Activated CD8-positive, alpha-beta memory T cell treated with anti-CD3 and anti-CD28 coated beads, Interleukin-2, amount 50 U/mL, for 24 hours (primary cell): ENCODE results near the gene ELL.

Source experiments
- DNase-seq: peaks from one replicate; pipeline ENCODE4 v3.0.0-alpha.2; 2020; ENCODE audit errors: extremely low read depth

Gene ELL

DNA sequence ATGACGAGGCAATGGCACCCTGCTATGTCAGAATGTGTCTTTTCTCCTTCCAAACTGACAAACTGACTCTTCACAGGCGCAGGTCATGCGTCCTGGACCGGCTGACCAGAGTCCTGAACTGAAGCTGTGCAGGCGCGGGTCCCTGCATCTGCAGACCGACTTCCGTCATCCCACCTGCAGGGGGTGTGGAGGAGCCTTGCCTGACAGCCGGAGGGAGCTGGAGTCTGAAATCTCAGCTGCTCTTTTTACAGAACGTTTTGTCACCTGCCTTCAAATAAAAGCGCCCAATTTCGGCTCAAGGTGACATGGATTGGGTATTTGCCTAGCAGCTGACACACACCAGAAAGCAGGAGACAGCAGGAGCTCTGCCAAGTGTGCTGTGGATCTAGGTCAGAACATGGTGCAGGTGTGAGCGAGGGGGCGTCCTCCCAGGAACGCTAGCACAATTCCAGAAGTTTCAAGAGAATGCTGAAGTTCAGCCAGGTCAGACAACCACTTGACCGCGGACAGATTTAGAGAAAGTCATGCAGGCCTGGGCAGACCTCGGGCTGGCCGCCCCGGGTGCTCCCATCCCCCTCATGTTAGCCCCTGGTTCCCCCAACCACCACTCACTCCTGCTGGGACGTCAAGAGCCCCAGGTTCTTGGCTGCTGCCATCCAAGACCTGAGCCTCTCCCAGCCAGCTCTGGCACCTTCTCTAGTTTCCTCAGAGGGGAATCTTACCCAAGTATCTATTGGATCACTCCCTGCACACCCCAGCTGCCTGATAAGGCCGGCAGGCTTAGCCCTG is 32.8 kb downstream of the ELL start:
- no peak for DNase-seq

DNA sequence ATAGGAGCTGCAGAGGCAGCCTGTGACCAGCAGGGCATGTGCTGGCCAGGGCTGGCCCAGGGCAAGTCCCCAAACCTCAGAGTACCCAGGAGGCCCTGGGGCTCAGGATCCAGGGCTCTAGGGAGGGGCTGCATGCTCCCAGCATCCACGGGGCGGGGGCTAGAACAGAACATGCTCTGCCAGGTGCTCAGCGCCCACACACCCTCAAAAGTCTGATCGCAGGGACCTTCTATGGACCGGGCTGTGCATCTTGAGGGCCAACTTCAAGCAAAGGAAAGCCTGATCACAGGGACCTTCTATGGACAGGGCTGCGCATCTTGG is 33.5 kb downstream of the ELL start:
- no peak for DNase-seq

DNA sequence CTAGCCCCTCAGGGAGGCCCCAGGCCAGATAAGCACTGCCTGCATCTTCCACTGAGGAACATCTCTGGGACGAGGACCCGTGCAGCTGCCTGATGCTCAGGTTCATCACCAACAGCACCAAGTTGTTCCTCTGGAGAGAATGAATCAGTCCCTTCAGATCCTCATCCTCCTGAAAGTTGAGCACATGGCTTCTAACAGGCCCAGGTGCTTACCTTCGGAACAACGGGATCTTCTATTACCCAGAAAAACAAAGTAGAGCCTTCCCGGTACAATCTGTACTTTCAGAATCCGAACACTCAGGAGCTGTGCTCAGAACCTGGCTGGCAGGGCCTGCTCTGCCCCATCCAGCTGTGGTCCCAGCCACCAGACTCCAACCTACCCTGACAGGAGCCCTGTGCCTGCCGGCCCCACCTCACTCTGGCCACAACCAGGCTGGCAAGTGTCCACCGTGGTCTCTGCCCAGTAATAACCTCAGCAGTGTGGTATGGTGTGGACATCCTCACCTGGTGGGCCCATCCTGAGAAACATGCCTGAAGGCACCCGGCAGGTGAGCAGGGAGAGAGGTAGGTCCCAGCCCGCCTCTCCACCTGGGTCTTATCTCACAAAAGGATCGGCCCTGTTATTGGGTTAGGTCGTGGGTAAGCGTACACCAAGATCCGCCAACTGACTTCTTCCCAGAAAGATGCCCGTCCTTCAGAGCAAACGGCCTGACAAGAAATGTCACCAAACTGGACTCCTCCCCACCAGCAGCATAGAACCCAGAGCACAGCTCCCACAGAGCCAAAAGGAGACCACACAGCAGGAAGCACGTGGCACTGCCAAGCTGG is 34.1 kb downstream of the ELL start:
- DNase-seq, result no peak

DNA sequence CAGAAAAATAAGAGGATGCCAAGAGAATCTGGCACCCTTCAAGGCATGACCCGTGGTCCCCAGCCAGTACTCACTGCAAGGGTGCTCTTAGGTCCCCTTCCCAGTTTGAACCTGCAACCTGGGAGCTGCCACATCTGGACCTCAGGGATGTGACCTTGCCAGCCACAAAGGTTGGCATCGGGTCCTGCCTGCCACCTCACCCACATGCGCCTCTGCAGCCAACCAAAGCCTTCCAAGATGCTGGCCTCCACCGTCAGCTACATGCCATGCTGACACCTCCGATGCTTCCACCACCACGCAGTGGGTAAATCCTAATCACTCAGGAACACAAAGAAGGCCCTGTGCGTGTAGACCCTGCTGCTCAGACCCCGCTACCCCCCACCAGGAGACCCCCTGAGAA is 35.1 kb downstream of the ELL start:
- no peak for DNase-seq

DNA sequence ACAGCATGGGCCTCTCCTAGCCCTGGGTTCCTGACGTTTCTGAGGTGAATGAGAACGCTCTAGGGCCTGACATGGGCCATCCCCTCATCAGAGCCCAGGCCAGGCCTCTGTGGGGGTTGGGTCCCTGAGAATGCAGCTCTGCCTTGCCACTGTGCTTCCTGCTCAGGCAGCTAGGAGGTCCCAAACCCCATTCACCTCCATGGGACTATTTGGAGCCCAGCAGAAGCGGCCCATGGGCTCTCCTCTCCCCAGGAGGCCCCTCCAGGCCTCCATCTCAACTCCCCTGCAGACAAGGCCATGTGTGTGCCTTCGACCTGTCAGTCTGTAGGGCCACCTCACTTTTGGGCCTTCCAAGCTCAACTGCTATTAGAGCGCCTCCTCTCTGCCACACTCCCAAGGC is 36.9 kb downstream of the ELL start:
- no peak for DNase-seq

DNA sequence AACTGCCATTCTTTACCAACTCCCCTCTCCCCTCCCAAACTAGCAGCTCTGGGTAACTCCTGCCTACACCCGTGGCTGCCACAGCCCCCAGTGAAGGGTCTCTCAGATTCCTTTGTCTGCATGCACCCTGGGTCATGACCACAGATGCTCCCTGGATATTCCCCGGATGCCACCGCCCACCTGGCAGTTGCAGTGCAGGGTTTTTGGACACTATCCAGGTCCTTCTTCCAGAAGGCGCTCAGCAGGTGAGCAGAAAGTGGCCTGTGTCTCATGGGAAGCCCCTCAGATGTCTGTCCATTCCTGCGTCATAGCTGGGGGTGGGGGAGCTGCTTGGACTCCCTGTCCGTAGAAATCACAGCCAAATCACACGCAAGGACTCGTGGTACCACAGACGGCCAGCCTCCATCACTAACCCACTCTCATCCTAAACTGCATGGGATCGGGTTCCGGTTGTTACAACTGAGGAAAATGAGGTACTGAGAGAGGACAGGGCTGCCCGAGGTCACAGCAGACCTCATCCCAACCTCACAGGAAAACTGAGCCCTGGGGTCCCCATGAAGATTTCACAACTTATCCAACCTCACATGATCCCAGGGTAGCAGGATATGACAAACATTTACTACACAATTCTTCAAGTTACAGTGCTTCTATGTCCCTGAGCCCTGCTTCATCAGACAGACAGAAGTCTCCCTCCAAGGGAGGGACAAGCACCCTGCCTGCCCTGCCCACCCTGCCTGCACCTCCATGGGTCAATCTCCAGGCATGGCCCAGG is 38.6 kb downstream of the ELL start:
- no peak for DNase-seq

DNA sequence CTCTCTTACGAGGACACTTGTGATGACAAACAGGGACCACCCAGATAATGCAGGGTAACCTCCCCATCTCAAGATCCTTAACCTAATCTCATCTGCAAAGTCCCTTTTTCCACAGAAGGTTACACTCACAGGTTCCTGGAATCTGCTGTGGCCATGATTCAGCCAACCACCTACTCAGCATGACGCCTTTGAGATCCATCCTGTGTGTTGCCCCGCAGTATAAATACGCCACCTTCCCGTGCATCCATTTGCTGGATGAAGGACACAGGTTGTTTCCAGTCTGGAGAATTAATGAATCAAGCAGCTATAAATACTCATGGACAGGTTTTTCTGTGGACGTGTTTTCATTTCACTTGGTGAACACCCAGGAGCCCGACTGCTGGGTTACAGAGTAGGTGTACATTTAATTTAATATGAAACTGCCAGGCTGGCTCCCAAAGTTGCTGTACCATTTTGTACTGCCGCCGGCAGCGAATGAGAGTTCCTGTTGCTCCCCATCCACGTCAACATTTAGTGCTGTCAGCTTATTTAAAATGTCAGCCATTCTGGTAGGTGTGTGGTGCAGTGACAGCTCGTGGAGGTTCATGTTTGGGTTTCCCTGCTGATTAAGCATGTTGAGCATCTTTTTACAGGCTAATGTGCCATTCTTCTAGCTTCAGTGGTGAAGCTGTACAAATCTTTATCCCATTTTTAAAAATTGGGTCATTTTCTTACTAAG is 40.2 kb downstream of the ELL start:
- no peak for DNase-seq

DNA sequence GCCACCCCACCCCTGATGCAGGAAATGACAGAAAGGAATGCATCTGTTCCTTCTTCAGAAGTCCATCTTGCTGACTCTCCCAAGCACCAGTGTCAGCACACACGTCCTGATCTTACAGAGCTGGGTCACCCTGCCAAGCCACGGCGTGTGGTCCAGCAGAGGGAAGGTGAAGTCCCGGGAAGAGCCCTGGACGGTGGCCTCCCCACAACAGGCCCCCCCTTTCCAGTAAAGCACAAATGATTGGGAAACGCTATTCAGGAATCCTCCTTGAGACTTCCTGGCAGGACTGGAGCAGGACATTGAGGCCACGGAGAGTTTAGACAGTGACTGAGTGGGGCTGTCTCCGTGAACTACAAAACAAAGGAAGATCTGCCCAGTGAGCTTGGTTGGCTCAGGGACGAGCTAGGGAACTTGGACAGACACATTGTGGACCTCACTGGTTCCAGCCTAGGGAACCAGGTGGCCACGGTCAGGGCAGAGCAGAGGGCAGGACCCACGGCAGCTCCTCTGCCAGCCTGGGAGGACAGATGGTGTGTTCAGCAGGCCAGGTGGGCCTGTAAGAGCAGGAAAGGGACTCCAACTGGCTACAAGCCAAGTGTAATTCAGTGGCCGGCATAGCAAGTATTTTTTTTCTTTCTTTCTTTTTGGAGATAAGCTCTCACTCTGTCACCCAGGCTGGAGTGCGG is 41.7 kb downstream of the ELL start:
- DNase-seq, result no peak

DNA sequence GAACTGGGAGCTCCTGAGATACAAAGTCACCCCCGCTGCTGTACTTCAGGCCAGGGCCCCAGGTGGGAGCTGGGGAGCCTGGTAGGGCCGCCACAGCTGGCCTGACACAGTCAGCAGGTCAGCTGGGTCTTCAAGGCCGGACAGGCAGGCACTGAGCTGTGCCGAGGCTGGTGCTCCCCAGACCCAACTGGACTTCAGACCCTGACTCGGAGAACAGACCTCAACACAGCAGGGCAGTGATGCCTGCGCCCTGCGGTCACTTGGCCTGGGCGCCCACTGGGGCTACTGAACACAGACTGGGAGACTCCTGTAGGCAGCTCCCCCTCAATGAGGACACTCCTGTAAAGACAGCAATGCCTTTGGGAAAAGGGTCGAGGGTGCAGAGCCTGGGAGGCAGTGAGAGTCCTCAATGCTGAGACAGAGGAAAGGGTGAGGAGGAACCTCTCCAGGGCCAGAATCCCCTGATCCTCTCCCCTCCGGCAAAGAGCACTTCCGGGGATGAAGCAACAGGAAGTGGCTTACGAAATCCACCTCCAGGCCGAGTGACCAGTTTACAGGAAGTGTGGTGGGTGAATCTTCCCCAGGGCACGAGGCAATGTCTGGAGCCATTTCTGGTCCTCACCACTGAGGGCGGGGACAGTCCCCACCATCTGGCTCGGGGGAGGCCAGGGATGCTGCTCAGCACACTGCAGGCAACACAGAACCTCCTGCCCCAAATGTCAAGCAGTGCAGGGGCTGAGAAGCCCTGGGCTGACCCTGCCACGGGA is 43.1 kb downstream of the ELL start:
- peak; percentile 44 for DNase-seq

DNA sequence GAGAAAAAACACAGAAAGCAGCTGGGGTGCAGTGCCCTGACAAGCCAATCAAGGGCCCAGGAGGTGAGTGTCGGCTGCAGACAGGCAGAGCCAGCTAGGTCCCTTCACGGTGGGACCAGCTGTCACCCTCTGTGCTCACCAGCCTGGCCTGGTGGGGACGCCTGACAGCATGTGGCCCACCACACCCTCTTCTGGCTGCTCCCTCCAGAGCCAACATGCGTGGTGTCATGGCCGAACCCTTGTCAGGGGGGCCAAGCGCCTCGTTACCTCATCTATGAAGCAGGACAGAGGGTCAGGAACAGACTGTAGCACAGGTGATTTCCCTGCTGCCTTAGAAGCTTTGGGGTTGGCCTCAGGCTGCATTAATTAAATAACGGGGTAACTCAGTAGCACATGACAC is 43.9 kb downstream of the ELL start:
- DNase-seq, result no peak

DNA sequence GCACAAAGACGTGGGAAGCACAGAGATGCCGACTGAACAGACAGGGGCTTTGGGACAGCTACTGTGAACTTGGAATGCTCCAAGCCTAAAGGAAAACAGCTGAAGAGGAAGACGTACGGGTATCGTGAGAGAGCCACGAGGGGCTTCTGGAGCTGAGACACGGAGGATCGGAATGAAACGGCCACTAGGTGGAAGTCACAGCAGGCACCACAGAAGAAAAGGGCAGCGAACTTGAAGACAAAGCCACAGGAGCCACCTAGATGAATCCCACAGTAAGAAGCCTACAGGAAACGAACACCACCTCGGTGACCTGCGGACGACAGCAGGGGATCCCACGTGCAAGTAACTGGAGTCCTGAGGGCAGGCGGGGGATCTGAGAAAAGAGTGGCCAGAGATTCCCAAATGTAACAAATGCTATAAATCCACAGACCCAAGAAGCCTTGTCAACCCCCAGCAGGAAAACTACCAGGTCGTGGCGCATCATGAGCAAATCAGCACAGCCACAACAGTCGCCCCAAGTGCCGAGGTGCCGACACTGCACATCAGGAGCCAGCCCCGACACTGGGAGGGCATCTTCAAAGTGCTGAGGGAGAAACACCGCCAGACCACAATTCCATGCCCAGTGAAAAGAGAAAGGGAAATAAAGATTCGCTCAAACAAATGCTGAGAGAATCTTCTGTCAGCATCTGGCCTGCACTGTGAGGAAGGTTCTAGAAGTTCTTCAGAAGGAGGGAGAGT is 44.7 kb downstream of the ELL start:
- DNase-seq, result no peak

DNA sequence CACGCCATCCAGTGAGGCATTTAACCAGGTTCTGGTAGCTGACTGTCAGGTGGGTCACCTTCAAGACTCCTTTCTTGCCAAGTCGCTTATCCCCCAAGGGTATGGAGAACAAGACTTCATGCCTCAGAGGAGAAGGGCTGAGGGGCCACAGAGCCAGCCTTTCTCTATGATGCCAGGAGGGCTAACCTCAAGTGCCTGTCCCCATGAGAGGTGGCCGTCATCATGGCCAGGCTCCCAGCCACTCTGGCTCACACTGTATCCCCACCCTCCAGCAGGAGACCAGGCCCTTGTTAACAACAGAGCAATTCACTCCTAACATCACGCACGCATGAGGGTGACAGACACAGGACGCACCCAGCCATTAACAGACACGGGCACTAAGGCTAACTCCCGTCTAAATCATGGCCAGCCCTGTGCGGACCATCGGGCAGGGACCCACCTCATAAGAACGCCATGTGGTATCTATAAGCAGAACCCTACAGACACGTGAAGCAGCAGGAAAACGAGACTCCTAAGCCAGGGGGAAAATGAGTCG is 45.3 kb downstream of the ELL start:
- no peak for DNase-seq

DNA sequence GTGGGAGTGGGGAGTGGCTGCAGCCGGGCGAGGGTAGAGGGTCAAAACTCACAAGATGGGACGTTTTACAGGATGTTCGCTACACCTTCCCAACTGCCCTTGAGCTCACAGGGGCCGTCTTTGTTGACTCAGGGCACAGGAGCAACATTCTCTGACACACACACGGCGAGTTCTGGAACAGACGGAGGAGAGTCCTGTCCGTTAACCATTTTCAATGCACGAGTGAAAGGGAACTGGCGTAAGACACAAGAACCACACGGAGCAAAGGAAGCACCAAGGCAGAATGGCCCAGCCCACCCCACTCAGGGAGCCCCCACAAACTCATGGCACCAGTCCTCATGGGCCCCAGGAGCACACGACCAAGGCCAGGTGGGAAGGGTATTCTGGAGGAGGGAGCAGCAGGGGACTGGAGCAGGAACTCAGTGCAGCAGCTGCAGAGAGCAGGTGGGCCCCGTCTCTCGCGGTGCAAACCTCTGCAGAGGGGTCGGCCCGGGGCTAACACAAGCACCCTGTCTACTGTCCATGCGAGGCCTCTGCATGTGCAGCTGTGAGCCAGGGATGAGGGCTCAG is 46.0 kb downstream of the ELL start:
- DNase-seq, result no peak

DNA sequence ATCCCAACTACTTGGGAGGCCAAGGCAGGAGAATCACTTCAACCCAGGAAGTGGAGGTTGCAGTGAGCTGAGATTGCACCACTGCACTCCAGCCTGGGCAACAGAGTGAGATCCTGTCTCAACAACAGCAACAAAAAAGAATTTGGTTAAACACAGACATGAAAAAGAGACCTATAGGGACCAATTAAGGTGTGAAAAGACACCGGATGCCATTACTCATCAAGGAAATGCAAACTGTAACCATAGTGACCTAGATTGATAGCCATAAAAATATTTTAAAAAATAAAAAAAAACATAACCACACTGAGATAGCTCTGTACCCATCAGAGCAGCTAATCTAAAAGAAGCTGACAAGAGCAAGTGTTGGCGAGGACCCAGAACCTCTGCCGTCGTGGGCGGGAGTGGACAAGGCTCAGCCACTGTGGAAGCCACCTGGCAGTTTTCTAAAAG is 46.8 kb downstream of the ELL start:
- no peak for DNase-seq

DNA sequence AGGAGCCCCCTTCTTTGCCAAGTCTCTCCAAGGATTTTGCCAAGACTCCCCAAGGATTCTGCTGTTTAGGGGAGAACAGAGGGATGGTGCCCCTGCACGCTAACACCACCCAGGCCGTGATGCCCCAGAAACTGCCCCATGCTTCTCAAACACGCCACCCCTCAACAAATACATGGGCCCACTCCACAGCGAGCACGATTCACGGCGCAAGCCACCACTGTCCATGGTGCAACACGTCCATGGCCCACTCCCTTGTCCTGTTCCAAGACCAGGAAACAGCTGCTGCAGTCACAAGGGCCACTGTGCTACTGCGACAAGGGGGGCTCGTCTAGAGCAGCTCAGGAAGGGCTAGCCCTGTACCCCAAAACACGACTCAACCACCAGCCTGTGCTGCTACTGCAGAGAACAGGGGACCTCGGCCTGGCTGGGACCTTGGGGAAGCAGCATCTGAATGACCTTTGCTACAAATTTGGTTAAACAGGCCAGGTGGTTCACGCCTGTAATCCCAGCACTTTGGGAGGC is 47.4 kb downstream of the ELL start:
- no peak for DNase-seq

DNA sequence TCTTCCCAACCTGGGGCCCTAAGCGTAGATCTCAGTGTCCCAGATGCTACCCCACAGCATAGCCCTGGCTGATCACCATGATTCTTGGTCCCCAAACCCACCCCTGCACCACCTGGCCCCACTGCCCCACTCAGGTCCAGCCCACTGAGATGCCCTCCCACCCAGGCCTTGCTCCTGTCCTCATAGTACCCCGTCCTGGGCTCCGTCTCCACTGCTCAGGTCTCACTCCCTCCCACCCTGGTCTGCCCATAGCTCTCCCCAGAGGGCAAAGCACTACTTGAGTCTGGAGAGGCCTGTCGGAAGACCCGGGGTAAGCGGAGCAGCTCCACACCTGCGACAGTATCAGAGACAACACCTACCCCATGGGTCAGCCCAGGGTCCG is 48.2 kb downstream of the ELL start:
- no peak for DNase-seq

DNA sequence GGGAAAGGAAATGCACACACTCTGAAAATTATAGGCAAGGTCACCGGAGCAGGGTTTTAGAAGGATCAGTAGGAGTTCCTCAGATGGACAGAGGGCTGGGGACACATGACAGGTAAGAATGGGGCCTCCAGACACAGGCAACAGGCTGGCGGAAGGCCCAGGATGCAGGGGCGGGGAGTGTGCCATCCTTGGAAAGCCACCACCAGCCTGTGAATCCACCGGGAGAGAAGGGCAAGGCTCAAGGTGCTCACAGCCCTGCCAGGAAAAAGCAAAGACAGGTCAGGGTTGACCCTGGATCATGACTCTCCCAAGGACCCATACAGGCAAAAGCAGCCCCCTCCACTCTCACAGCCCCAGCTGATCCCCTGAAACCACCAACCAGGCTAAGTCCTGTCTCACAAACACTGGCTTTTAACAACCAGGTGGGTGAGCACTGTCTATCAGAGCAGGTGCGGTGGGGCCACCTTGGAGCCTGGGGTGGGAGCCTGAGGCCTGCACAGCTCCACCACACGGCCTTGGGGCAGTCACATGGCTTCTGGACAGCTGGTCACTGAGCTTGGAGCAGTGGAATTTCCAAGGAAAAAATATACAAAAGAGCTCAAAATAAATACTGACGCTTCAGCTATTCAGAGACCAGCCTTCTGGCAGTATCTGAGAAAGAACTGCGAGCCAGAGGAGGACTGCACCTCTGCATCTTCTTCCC is 48.7 kb downstream of the ELL start:
- no peak for DNase-seq

DNA sequence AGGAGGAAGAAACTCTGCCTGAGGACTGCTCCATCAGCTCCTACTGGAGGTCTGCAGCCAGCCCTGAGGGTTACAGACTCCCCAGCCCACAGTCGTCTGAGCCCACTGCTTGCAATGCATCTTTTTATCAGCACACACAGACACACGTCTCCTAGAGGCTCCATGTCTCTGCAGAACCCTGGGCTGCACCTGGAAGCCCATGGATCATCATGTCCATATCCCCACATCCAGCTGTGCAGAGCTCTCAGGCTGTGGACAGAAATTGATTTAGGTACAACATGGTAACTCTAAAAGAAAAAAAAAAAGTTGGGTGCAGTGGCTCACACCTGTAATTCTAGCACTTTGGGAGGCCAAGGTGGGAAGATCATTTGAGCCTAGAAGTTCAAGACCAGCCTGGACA is 51.1 kb downstream of the ELL start:
- no peak for DNase-seq
